ENCODE data around the gene OSBP2.

- no peak for TF ChIP-seq PATZ1 (CRISPR knock-in tag; IDR thresholded peaks at IDR 0.05; ENCODE audit: borderline replicate concordance)
- TF ChIP-seq TCF4 (CRISPR knock-in tag; IDR thresholded peaks at IDR 0.05; ENCODE audit: borderline replicate concordance) = no peak
- TF ChIP-seq ZNF70 (CRISPR knock-in tag; IDR thresholded peaks at IDR 0.05) = no peak
- TF ChIP-seq RARB (CRISPR knock-in tag; IDR thresholded peaks at IDR 0.05) = no peak
- no peak for TF ChIP-seq ESRRG (CRISPR knock-in tag; IDR thresholded peaks at IDR 0.05)
- TF ChIP-seq ARNTL (CRISPR knock-in tag; IDR thresholded peaks at IDR 0.05; ENCODE audit: borderline replicate concordance, low read depth) = no peak
- no peak for TF ChIP-seq OSR1 (CRISPR knock-in tag; IDR thresholded peaks at IDR 0.05)
- TF ChIP-seq, protein P1, sequence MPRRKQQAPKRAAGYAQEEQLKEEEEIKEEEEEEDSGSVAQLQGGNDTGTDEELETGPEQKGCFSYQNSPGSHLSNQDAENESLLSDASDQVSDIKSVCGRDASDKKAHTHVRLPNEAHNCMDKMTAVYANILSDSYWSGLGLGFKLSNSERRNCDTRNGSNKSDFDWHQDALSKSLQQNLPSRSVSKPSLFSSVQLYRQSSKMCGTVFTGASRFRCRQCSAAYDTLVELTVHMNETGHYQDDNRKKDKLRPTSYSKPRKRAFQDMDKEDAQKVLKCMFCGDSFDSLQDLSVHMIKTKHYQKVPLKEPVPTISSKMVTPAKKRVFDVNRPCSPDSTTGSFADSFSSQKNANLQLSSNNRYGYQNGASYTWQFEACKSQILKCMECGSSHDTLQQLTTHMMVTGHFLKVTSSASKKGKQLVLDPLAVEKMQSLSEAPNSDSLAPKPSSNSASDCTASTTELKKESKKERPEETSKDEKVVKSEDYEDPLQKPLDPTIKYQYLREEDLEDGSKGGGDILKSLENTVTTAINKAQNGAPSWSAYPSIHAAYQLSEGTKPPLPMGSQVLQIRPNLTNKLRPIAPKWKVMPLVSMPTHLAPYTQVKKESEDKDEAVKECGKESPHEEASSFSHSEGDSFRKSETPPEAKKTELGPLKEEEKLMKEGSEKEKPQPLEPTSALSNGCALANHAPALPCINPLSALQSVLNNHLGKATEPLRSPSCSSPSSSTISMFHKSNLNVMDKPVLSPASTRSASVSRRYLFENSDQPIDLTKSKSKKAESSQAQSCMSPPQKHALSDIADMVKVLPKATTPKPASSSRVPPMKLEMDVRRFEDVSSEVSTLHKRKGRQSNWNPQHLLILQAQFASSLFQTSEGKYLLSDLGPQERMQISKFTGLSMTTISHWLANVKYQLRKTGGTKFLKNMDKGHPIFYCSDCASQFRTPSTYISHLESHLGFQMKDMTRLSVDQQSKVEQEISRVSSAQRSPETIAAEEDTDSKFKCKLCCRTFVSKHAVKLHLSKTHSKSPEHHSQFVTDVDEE (CRISPR knock-in tag; IDR thresholded peaks at IDR 0.05) = no peak
These were observed 28.9 kb upstream of the OSBP2 start for GRCh38 chr22:30665786-30666185.

All from SK-N-SH treated with all-trans-retinoic acid at 6 μM for 48 hours (cell line).